Prostate gland (tissue), 2 donors: ENCODE measurements around the gene NOTO. TPM values are rescaled to one million over a fixed set of nuclear protein-coding genes. Genes with fewer than 3 reads are reported as not detected.
A peak's percentile ranks its signal among the peaks of the same experiment; 100 is the strongest.
"Not testable (repeated sequence)": the region's sequence is repeated elsewhere in the genome, so short reads cannot be mapped to it uniquely, and the experiment has no call there.

Source experiments
- DNase-seq: peaks from one replicate; pipeline ENCODE4 v3.0.0-alpha.2; 2019; ENCODE audit warnings: low spot score
- H3K27ac ChIP-seq, 2 donors: fragments of 200-600 bp; sonication (generic); 2 replicates each; pipeline ENCODE4 v1.5.1; 2017 to 2019
- H3K27me3 ChIP-seq: fragments of 200-600 bp; sonication (generic); replicated peaks from 2 replicates; pipeline ENCODE4 v1.5.1; 2019; ENCODE audit not compliant: insufficient read depth
- H3K36me3 ChIP-seq, 2 donors: fragments of 200-600 bp; sonication (generic); 1 replicate in 1 of 2; 2 replicates in 1 of 2; pipeline versions ENCODE4 v1.5.1 to v1.8.1; 2017 to 2019
- H3K4me1 ChIP-seq: fragments of 200-600 bp; sonication (generic); replicated peaks from 2 replicates; pipeline ENCODE4 v1.5.1; 2019
- H3K4me3 ChIP-seq, 2 donors: fragments of 200-600 bp; sonication (generic); 2 replicates each; pipeline ENCODE4 v1.5.1; 2017 to 2019
- H3K9me3 ChIP-seq: fragments of 200-600 bp; sonication (generic); 2 replicates; pipeline ENCODE4 v1.5.1; 2017
- CTCF ChIP-seq, 4 experiments: fragments of 200-600 bp in 2 of 4; fragments of 450-650 bp in 2 of 4; sonication (generic) in 2 of 4; IDR thresholded peaks; 1 replicate in 3 of 4; 2 replicates in 1 of 4; pipeline ENCODE4 v1.5.1; 2016 to 2019; ENCODE audit warnings: antibody characterized with exemption in 4 of 4, mild to moderate bottlenecking in 2 of 4, moderate library complexity in 2 of 4
- POLR2A ChIP-seq: fragments of 450-650 bp; IDR thresholded peaks from one replicate; pipeline ENCODE4 v1.6.1; 2016; ENCODE audit warnings: antibody characterized with exemption, mild to moderate bottlenecking
- POLR2AphosphoS5 ChIP-seq: sonication (generic); formaldehyde crosslinking; IDR thresholded peaks from one replicate; pipeline ENCODE4 v1.6.1; 2017; ENCODE audit warnings: antibody characterized with exemption
- WGBS: methylation state at CpG from one replicate; pipeline ENCODE4 v1.1.5; 2018; 5-methylcytosine and 5-hydroxymethylcytosine counted together
- intact Hi-C: fragments of 100-400 bp; cut with DNase I; formaldehyde crosslinking; loops from one replicate; pipeline ENCODE4 v1.14.2; 2022
- total RNA-seq, 2 donors: library from RNA; depleted of rRNA; stranded (reverse); fragments of >200 nt; gene quantifications; one replicate each; pipeline ENCODE4 v1.1.0, GENCODE V29; 2016

The NOTO gene
- not detected for total RNA-seq

GRCh38 chr2:73202156-73203054 lies at the start of gene NOTO:
Gene NOTO, plus strand, starts transcription at chr2:73202574. Its CDS starts 93 bp downstream, at chr2:73202667.
- TF ChIP-seq POLR2A (no peak), POLR2AphosphoS5 (no peak), CTCF (IDR thresholded peaks at IDR 0.05) (no peak)
- no peaks in the 10 kb centered on the region for H3K9me3 ChIP-seq
- H3K36me3 ChIP-seq, result no peaks in the 10 kb centered on the region
- no peak within 1 kb of the TSS for H3K27ac ChIP-seq
- peaks cover 4% of the 10 kb centered on the region for H3K4me1 ChIP-seq
- intact Hi-C loops, result no loop called here
- no peaks in the 10 kb centered on the region for H3K27me3 ChIP-seq
- peak within 1 kb of the TSS; percentile 5 to 27 for H3K4me3 ChIP-seq
- 3% methylated on average over 68 of the region's 87 CpGs for WGBS
- no peak for DNase-seq

- Histone ChIP-seq H3K9me3 (no peaks in the 10 kb centered on the region), H3K27ac (no peak overlapping the region), H3K36me3 (no peaks in the 10 kb centered on the region), H3K27me3 (no peaks in the 10 kb centered on the region), H3K4me3 (no peak overlapping the region), H3K4me1 (no peaks in the 10 kb centered on the region)
- no peak for DNase-seq
- 14% methylated on average over 24 of the region's 24 CpGs for WGBS
- intact Hi-C loops, result loop anchor here (2.0 kb wide), 1 partner anchor 70 kb away; no protein-coding TSS in a partner anchor
- no peak for TF ChIP-seq POLR2AphosphoS5
- peak in 3 of 4 experiments; percentile 50 to 66 (median 61) for TF ChIP-seq CTCF (IDR thresholded peaks at IDR 0.05)
- TF ChIP-seq POLR2A, result no peak
These were observed 45.7 kb upstream of the NOTO start for GRCh38 chr2:73156539-73157124.

GRCh38 chr2:73162856-73163391 lies 39.5 kb upstream of the NOTO start:
- no peak for TF ChIP-seq CTCF (IDR thresholded peaks at IDR 0.05)
- Histone ChIP-seq H3K9me3 (no peaks in the 10 kb centered on the region), H3K4me1 (no peaks in the 10 kb centered on the region), H3K36me3 (no peaks in the 10 kb centered on the region), H3K27ac (no peak overlapping the region), H3K4me3 (no peak overlapping the region), H3K27me3 (no peaks in the 10 kb centered on the region)
- no peak for DNase-seq
- intact Hi-C loops, result loop anchor here (5.0 kb wide), 2 partner anchors 171 to 271 kb away; no protein-coding TSS in a partner anchor
- 65% methylated on average over 14 of the region's 14 CpGs for WGBS

GRCh38 chr2:73163483-73164367 lies 38.6 kb upstream of the NOTO start:
- 63% methylated on average over 10 of the region's 10 CpGs for WGBS
- no peak overlapping the region for H3K4me3 ChIP-seq
- intact Hi-C loops, result loop anchor here (5.0 kb wide), 2 partner anchors 171 to 271 kb away; no protein-coding TSS in a partner anchor
- peak; percentile 30 for DNase-seq
- no peak overlapping the region for H3K27ac ChIP-seq
- H3K36me3 ChIP-seq, result no peaks in the 10 kb centered on the region
- H3K4me1 ChIP-seq, result no peaks in the 10 kb centered on the region
- no peaks in the 10 kb centered on the region for H3K27me3 ChIP-seq
- H3K9me3 ChIP-seq, result no peaks in the 10 kb centered on the region
- TF ChIP-seq CTCF (IDR thresholded peaks at IDR 0.05) (peak; percentile 31 to 82 (median 78)), POLR2A (no peak), POLR2AphosphoS5 (no peak)

- intact Hi-C loops, DNase-seq: not testable (repeated sequence)
These were observed 36.4 kb upstream of the NOTO start for GRCh38 chr2:73165978-73166377.

GRCh38 chr2:73166813-73167212 lies 35.6 kb upstream of the NOTO start:
- H3K9me3 ChIP-seq, H3K4me1 ChIP-seq, H3K27me3 ChIP-seq, H3K36me3 ChIP-seq, H3K4me3 ChIP-seq, intact Hi-C loops, DNase-seq, H3K27ac ChIP-seq: not testable (repeated sequence)
- WGBS, result 61% methylated on average over 5 of the region's 8 CpGs

More at GRCh38 chr2:73165978-73166377, 36.4 kb upstream of the NOTO start:
- 21% methylated on average over 7 of the region's 11 CpGs for WGBS
- not testable (repeated sequence) for H3K4me1 ChIP-seq, H3K9me3 ChIP-seq, H3K27ac ChIP-seq, H3K4me3 ChIP-seq, H3K36me3 ChIP-seq, H3K27me3 ChIP-seq

GRCh38 chr2:73168348-73168747 lies 34.0 kb upstream of the NOTO start:
- H3K36me3 ChIP-seq, H3K4me1 ChIP-seq, DNase-seq, H3K9me3 ChIP-seq, H3K4me3 ChIP-seq, H3K27me3 ChIP-seq, H3K27ac ChIP-seq, intact Hi-C loops: not testable (repeated sequence)
